Vagina (tissue), 2 donors: Measurements from ENCODE around the gene PLSCR2. TPM values are rescaled to one million over a fixed set of nuclear protein-coding genes. Genes with fewer than 3 reads are reported as not detected.
"Not testable (repeated sequence)": the region's sequence is repeated elsewhere in the genome, so short reads cannot be mapped to it uniquely, and the experiment has no call there.

Source experiments
- DNase-seq, 2 donors: peaks; one replicate each; pipeline ENCODE4 v3.0.0-alpha.2; 2017; ENCODE audit errors: extremely low spot score in 2 of 2
- H3K27ac ChIP-seq: fragments of 200-600 bp; sonication (generic); one replicate; pipeline ENCODE4 v1.5.1; 2019
- H3K27me3 ChIP-seq: fragments of 200-600 bp; sonication (generic); one replicate; pipeline ENCODE4 v1.5.1; 2019
- H3K36me3 ChIP-seq, 2 donors: fragments of 200-600 bp; sonication (generic); one replicate each; pipeline ENCODE4 v1.5.1; 2017 to 2019
- H3K4me1 ChIP-seq: fragments of 200-600 bp; sonication (generic); one replicate; pipeline ENCODE4 v1.5.1; 2019
- H3K4me3 ChIP-seq, 2 donors: fragments of 200-600 bp; sonication (generic); 1 replicate in 1 of 2; 2 replicates in 1 of 2; pipeline ENCODE4 v1.5.1; 2016 to 2019
- H3K9me3 ChIP-seq: fragments of 200-600 bp; sonication (generic); one replicate; pipeline ENCODE4 v1.5.1; 2019
- POLR2A ChIP-seq, 2 donors: fragments of 450-650 bp; IDR thresholded peaks; one replicate each; pipeline ENCODE4 v1.6.1; 2017; ENCODE audit warnings: antibody characterized with exemption in 2 of 2, mild to moderate bottlenecking in 2 of 2, moderate library complexity in 2 of 2
- POLR2AphosphoS5 ChIP-seq, 2 donors: sonication (generic); formaldehyde crosslinking; IDR thresholded peaks; one replicate each; pipeline ENCODE4 v1.9.0; 2017; ENCODE audit warnings: antibody characterized with exemption in 2 of 2, mild to moderate bottlenecking in 2 of 2, low read depth in 1 of 2; ENCODE audit not compliant: insufficient read depth in 1 of 2
- intact Hi-C: fragments of 100-400 bp; cut with DNase I; formaldehyde crosslinking; loops from one replicate; pipeline ENCODE4 v1.15.1; 2023
- total RNA-seq: library from RNA; depleted of rRNA; stranded (reverse); fragments of >200 nt; gene quantifications from one replicate; pipeline ENCODE4 v1.2.3, GENCODE V29; 2016
- TF ChIP-seq, protein P1 (sequence below), 3 experiments: fragments of 450-650 bp in 2 of 3; fragments of 200-600 bp in 1 of 3; sonication (generic) in 1 of 3; IDR thresholded peaks; one replicate each; pipeline ENCODE4 v1.5.1; 2017 to 2019; ENCODE audit warnings: antibody characterized with exemption in 3 of 3, mild to moderate bottlenecking in 2 of 3, moderate library complexity in 2 of 3

Gene PLSCR2
- total RNA-seq, 1 donor from 2014 or later = not detected

DNA sequence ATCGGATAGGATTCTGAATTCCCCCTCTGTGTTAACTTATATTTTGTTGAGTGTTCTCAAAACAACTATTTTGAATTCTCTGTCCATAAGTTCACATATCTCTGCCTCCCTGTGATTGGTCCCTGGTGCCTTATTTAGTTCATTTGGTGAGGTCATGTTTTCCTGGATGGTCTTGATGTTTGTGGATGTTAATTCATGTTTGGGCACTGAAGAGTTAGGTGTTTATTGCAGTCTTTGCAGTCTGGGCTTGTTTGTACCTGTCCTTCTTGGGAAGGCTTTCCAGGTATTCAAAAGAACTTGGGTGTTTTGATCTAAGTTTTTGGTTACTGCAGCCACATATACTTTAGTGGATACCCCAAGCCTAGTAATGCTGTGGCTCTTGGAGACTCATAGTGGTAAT, 23.3 kb downstream of the PLSCR2 start:
- Histone ChIP-seq H3K36me3 (no peaks in the 10 kb centered on the region), H3K4me1 (no peaks in the 10 kb centered on the region), H3K4me3 (no peak overlapping the region), H3K9me3 (no peaks in the 10 kb centered on the region), H3K27ac (no peak overlapping the region), H3K27me3 (no peaks in the 10 kb centered on the region)
- TF ChIP-seq, protein P1, sequence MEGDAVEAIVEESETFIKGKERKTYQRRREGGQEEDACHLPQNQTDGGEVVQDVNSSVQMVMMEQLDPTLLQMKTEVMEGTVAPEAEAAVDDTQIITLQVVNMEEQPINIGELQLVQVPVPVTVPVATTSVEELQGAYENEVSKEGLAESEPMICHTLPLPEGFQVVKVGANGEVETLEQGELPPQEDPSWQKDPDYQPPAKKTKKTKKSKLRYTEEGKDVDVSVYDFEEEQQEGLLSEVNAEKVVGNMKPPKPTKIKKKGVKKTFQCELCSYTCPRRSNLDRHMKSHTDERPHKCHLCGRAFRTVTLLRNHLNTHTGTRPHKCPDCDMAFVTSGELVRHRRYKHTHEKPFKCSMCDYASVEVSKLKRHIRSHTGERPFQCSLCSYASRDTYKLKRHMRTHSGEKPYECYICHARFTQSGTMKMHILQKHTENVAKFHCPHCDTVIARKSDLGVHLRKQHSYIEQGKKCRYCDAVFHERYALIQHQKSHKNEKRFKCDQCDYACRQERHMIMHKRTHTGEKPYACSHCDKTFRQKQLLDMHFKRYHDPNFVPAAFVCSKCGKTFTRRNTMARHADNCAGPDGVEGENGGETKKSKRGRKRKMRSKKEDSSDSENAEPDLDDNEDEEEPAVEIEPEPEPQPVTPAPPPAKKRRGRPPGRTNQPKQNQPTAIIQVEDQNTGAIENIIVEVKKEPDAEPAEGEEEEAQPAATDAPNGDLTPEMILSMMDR (IDR thresholded peaks at IDR 0.05) = no peak
- TF ChIP-seq POLR2AphosphoS5 (IDR thresholded peaks at IDR 0.05; ENCODE audit: insufficient read depth in 1 of 2, low read depth in 1 of 2) (no peak), POLR2A (IDR thresholded peaks at IDR 0.05) (no peak)
- DNase-seq = no peak
- intact Hi-C loops = no loop called here

GRCh38 chr3:146440310-146440709, 29.1 kb downstream of the PLSCR2 start:
- H3K4me1 ChIP-seq, DNase-seq, H3K27ac ChIP-seq, H3K4me3 ChIP-seq, H3K9me3 ChIP-seq, H3K36me3 ChIP-seq, intact Hi-C loops, H3K27me3 ChIP-seq: not testable (repeated sequence)

DNA sequence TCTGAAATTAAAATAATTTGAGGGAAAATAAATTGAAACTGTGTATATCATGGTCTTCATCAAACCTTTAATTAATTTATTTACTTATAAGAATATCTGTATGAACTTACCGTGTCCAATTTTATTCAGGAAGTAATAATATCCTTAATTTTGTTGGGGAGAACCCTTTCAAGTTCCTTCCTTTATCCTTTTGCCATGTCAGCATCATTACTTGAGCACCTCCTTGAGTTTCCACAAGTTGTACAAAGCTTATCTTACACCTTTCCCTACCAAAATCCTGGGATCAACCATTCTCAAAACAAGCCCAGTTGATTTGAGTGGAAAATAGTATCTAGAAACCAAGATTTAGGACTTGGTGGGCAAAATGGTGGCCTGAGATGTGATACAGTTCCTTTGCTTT, 37.3 kb downstream of the PLSCR2 start:
- H3K36me3 ChIP-seq = no peaks in the 10 kb centered on the region
- no peak for DNase-seq
- H3K4me3 ChIP-seq = no peak overlapping the region
- no peaks in the 10 kb centered on the region for H3K27me3 ChIP-seq
- intact Hi-C loops = no loop called here
- TF ChIP-seq POLR2AphosphoS5 (IDR thresholded peaks at IDR 0.05; ENCODE audit: insufficient read depth in 1 of 2, low read depth in 1 of 2) = no peak
- TF ChIP-seq, protein P1 (IDR thresholded peaks at IDR 0.05) = no peak
- no peak for TF ChIP-seq POLR2A (IDR thresholded peaks at IDR 0.05)
- no peaks in the 10 kb centered on the region for H3K9me3 ChIP-seq
- H3K4me1 ChIP-seq = no peaks in the 10 kb centered on the region
- no peak overlapping the region for H3K27ac ChIP-seq

- TF ChIP-seq POLR2A (IDR thresholded peaks at IDR 0.05) (no peak), POLR2AphosphoS5 (IDR thresholded peaks at IDR 0.05; ENCODE audit: insufficient read depth in 1 of 2, low read depth in 1 of 2) (no peak)
- TF ChIP-seq, protein P1 (IDR thresholded peaks at IDR 0.05) = no peak
- Histone ChIP-seq H3K4me1 (no peaks in the 10 kb centered on the region), H3K27me3 (no peaks in the 10 kb centered on the region), H3K36me3 (no peaks in the 10 kb centered on the region), H3K9me3 (no peaks in the 10 kb centered on the region), H3K27ac (no peak overlapping the region), H3K4me3 (no peak overlapping the region)
- intact Hi-C loops = no loop called here
- no peak for DNase-seq
Measured at GRCh38 chr3:146431240-146431639, 38.1 kb downstream of the PLSCR2 start.

- no peaks in the 10 kb centered on the region for H3K4me1 ChIP-seq
- no peak for TF ChIP-seq POLR2A (IDR thresholded peaks at IDR 0.05)
- no peak overlapping the region for H3K4me3 ChIP-seq
- no peaks in the 10 kb centered on the region for H3K27me3 ChIP-seq
- H3K36me3 ChIP-seq = no peaks in the 10 kb centered on the region
- H3K9me3 ChIP-seq = no peaks in the 10 kb centered on the region
- intact Hi-C loops = no loop called here
- H3K27ac ChIP-seq = no peak overlapping the region
- no peak for DNase-seq
Measured at GRCh38 chr3:146425341-146425740, 44.0 kb downstream of the PLSCR2 start.

DNA sequence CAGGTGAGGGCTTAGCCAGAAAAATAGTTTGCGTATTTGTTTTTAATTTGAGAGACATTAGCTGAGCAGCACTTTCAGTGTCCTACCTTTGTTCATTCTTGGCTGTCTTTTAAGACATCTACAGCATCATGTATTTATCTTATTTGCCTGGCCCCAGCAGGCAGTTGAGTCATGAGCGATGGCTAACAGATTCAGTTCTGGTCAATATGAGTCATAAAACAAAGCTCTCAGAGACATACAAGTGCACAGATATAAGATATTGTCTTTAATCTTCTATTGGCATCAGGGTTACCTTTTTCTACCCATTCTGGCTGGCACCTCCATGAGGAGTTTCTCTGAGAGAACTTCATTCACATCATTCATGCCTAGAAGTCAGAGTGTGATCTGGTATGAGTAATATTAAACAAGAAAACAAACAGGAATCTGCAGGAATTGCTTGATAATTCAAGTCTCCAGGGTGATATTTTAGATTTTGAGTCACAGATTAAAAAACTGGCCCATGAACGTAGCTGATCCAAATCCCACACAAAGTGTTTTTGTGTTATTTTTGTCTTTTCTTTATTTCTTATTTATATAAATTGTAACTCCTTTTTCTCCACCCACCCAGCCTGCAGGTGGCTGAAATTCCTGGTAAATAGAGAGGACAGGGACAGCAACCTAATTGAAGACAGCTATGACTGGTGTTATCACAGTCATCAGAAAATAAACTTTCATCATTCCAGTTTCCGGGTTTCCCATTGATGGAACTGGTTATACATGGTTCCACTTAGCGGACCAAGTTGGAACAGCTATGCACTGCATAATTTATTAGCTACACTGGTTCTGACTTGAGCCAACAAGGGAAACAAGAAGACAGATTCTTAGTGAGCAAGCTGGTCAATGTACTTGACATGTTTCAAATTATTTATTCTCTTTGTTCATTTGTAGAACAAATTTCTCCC, 47.3 kb downstream of the PLSCR2 start:
- TF ChIP-seq POLR2A (IDR thresholded peaks at IDR 0.05) (no peak), POLR2AphosphoS5 (IDR thresholded peaks at IDR 0.05; ENCODE audit: insufficient read depth in 1 of 2, low read depth in 1 of 2) (no peak)
- TF ChIP-seq, protein P1 (IDR thresholded peaks at IDR 0.05) = no peak
- no peaks in the 10 kb centered on the region for H3K36me3 ChIP-seq
- DNase-seq = no peak
- H3K4me3 ChIP-seq = no peak overlapping the region
- H3K27me3 ChIP-seq = no peaks in the 10 kb centered on the region
- H3K9me3 ChIP-seq = no peaks in the 10 kb centered on the region
- H3K4me1 ChIP-seq = no peaks in the 10 kb centered on the region
- intact Hi-C loops = no loop called here
- H3K27ac ChIP-seq = no peak overlapping the region
